CD4-positive, alpha-beta T cell treated with Interleukin-21 for 1 hour (primary cell): Measurements from ENCODE around the gene SPTAN1.
"Not testable (repeated sequence)": the region's sequence is repeated elsewhere in the genome, so short reads cannot be mapped to it uniquely, and the experiment has no call there.

Source experiments
- DNase-seq: peaks from one replicate; pipeline ENCODE4 v3.0.0-alpha.2; 2020

SPTAN1 gene

DNA sequence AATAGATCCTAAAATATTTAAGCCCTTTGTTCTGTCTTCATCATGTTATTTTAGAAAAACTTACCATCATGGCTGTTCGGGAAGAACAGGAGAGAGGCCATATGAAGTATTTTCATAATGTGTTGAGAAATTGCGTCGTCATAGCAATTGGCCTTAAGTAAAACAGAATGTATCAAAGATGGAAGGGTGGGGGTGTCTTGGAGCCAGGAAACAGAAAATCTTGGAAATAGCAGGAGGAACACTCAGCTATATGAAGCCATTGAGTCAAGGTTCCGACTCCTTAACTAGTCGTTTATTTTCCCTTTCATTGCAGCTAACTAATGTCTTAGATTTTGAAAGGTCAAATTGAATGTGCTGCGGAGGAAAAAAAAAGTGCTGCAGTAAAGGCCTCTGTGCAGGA, 1.3 kb downstream of the SPTAN1 start:
- DNase-seq, result no peak

DNA sequence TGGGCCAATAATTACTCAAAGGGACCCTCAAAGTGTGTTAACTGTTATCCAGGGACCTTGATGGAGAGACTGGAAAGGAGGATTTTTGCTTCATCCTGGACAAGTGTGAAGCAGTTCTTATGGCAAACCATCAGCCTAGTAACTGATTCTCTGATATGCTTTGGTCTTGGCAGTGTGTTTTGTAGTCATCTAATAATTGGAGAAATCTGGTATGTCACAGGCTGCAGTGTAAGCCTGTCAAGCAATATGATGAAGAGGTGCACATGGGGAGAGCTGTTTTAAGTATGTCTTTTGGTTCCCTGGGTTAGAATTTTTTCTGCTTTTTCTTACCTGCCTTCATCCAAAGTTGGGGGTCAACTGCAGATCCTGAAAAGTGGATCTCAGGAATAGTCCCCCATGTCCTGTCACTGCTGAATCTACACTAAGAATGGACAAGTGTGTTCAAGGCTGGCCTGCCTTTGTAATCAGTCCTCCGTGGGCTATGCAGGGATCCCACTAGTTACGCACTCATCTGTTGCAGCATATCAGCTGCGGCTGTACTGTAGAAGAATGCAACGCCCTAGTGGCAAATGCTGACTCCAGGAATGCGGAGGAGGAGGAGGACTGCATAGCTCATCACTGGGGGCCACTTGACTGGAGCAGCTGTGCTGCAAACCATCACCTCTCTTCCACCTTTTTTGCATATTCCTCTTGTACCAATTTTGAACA, 1.9 kb downstream of the SPTAN1 start:
- DNase-seq, result no peak

DNA sequence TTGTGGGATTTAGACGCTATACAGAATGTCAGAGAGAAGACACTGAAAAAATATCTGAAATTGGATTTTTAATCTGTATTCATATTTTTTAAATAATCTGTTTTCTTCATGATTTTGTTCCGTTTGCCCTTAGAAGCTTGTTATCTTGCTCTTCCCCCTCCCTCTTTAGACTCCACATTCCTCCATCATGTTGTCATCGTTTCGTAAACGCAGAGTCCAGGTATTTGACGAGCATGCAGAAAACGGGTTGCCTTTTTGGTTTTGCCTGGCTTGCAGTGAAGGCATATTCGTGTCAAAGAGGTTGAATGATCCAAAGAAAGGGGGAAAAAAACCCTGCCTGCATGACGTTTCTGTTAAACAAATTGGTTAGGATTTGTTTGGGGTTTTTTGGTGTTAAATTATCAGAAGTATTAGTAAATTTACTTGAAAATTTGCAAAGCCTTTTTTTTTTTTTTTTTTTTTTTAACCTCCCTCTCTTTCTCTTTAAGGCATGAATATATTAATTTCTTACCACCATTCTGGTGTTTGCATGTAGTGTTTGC, 2.9 kb downstream of the SPTAN1 start:
- no peak for DNase-seq

DNA sequence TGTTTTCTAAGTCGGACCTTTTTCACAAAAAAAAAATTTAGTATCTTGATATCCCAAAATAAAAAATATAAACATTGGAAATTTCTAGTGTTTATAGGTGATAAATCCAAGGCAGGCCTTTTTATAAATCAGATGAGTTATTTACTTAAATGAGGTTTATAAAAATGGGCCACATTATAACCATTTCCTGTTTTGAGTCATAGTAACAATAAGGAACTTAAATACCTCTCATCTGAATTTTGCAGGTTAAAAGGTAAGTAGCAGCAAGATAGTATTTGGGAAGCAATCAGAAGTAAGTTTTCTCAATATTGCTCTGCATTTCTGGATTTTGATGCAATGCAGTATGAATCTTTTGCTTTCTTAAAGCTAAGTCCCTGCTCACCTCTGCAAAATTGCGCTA, 3.9 kb downstream of the SPTAN1 start:
- no peak for DNase-seq

DNA sequence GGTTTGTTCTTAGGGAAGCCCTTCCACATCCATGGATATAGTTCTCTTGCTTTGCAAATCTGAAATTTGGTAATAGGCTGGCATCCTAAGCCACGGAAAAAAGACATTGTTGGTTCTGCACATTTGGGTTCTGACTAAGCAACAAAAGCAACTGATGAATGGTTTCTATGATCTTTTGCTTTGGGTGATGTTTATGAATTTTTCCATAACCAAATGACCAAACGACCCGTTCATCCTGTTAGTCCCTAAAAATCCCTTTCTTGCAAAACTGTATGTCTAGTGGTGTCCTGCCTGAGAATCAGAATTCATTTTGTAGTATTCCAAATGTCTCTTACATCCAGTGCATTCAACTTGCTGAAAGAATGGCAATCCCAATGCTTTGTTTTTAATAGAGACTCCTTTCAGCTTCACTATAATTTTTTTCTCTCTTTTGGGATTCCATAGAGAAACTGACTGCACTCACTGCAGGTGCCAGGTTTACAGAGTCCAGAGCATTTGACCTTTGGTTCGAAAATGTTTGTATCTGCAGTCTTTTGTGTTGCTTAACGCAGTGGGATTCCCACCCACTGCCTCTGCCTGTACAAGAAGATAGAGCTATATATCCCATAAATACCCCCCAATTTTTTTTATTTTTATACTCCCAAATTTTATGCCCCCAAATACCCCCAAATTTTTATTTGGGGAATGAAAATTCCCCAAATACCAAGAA, 4.7 kb downstream of the SPTAN1 start:
- no peak for DNase-seq

DNA sequence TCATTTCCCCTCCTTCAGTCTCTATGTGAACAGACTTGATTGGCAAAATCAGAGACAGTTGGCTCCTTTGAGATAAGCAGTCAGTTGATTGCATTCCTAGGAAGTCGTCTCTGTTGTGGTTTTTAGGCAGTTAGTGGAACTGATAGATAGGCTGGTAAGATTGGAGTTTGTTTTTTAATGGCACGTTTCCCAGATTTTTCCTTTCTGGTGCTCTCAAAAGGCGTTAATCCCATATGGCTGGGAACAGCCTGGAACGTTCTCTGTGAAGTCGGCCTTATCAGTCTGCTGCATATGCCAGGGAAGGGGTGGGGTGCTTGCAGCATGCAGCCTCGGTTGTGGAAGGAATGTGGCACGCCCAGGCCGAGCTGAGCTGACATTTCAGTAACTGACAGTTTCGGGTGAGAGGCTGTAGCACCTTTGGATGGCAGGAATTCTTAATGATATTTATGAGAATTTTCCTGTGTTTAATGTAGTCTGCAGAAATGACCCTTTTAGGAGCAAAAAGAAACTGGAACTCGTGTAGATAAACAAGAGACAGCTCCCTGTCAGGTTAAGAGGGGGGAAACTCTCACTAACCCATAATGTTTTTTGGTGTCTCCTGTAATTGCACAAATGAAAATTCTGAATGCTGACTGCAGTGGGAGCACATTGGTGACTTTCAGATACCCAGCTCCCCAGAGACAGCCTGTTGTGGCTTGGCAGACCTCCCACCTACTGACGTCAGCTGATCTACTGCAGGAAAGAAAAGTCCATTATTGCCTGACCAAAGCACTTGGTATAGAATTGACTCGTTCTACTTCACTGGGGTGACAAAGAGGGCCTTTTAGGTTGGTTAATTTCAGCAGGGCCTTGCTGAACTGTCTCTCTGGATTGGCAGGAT, 6.3 kb downstream of the SPTAN1 start:
- peak; percentile 42 for DNase-seq

DNA sequence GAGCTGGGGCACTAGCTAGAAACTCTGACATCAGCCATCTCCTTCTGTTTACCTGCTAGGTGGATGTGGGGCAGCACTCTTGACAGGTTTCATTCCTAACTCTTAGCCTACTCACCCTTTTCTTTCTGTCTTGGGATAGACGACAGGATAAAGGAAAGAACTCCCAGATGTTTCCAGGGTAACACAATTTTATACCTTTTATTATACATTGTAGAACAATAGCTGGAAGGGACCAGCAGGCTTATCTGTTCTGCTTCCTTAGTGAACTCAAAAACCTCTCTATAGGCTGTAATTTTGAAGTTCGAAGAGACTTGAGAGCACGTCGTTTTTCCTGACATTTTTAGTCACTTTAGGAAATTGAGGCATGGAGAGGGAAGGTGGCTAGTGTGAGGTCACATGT, 13.2 kb downstream of the SPTAN1 start:
- DNase-seq, result no peak

DNA sequence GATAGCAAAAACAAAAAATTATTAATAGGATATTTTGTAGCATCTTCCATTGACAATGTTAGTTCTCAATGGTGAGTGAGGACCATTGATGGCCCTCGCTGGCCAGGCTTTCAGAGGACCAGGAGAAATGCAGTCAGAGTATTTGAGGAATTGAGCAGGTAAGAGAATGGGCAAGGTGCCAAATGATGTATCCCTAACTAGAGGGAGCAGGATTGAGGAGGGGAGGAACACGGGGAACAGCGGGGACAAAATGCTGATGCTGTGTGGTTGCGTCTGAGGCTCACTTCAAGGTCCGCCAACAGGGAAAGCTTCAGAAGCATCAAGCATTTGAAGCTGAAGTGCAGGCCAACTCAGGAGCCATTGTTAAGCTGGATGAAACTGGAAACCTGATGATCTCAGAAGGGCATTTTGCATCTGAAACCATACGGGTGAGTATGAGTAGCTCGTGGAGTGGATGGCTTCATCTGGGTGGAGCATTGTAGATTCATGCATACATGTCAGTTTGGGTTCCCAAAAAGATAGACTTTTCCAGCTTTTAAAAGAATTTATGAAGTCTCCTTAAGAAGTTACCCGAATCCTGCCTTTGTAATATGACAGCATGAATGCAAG, 16.2 kb downstream of the SPTAN1 start:
- DNase-seq, result no peak

DNA sequence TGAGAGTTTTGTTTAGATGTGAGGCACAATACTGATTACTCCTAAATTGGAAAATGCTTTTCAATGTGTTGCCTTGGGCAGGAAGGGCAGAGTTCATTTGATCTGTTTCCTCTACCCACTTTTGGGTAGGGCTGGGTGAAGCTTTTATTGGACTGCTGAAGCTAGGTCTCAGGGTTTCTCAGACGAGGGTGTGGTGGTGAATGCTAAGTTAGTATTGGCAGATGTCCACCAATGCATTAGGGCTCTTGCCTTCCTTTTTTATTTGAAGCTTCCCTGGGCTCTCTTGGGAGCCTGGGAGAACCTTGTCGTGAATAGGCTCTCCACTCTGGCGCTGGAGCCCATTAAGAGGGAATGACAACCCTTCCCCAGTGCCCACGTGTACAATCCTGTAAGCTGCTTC, 23.1 kb downstream of the SPTAN1 start:
- no peak for DNase-seq

DNA sequence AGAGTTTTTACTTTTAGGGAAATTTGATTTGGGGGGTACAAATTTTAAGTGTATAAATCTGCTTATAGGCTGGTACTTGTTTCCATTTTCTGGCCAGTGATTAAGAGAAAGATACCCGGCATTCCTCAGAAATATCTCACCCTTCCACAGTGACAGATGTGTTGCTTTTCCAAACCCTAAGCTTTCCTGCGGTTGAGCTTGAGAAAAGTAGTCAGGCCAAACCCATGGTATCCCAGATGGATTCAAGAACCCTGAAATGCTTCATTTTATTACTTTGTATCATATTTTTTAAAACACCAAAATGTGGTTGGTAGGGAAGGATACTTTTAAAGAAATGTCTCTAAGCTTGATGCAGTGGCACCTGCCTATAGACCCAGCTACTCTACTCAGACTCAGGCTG, 23.5 kb downstream of the SPTAN1 start:
- DNase-seq, result no peak

DNA sequence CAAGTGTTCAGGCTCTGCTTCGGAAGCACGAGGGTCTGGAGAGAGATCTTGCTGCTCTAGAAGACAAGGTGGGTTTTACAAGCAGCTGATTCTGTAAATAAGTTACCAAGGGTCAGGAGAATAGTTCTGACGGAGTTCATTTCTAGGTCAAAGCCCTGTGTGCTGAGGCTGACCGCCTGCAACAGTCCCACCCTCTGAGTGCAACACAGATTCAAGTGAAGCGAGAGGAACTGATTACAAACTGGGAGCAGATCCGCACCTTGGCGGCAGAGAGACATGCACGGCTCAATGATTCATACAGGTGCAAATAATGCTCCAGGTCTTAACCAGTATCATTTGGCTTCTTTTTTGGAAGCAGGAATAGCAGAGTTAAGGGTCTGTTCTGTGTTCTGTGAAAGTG, 24.8 kb downstream of the SPTAN1 start:
- no peak for DNase-seq

DNA sequence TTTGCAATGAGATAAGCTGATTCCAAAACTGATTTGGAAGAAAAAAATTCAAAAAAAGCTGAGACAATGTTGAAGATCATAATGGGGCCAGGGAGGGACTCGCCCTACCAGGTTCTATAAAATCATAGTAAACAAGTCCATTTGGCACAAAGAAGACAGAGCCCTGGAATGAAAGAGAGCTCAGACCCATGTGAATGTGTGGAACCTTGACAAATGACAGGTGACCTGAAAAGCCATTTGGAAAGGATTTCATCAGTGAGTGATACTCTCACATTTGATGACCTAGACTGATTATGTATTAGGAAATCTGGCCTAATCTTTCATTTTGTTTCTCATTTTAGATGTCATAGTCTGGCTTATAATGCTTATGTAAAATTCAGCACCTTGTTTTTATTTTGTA, 26.8 kb downstream of the SPTAN1 start:
- DNase-seq, result no peak

DNA sequence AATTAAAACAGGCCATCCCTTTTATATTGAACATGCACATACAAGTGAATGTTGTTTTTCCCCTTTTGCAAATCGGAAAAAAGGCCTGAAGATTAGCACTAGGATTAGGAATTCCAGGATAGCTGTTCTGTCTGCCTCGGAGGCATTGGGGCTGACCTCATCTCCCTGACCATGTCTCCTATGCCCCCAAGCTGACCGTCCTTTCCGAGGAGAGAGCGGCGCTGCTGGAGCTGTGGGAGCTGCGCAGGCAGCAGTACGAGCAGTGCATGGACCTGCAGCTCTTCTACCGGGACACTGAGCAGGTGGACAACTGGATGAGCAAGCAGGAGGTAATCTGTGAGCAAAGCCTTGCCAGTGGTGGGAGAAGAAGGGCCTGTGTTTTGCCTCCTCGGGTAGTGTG, 28.3 kb downstream of the SPTAN1 start:
- DNase-seq, result no peak

DNA sequence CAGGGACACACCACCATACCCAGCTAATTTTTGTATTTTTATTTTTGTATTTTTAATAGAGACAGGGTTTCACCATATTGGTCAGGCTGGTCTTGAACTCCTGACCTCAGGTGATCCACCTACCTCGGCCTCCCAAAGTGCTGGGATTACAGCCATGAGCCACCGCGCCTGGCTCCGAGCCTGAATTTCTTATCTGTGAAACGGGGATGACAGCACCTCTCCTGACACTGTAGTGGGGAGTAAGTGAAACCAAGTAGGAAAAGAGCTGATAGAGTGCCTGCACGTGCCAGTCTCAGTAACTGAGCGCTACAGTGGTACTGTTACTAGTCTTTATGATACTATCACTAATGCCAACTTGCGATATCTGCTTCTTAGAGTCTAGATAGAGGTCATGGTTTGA, 32.8 kb downstream of the SPTAN1 start:
- DNase-seq, result not testable (repeated sequence)

DNA sequence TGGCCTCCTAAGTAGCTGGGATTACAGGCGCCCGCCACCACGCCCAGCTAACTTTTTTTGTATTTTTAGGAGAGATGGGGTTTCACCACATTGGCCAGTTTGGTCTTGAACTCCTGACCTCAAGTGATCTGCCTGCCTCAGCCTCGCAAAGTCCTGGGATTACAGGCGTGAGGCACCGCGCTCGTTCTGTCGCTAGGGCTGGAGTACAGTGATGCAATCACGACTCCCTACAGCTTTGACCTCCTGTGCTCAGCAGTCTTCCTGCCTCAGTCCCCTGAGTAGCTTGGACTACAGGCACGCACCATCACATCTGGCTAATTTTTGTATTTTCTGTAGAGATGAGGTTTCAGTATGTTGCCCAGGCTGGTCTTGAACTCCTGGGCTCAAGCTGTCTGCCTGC, 34.5 kb downstream of the SPTAN1 start:
- not testable (repeated sequence) for DNase-seq

DNA sequence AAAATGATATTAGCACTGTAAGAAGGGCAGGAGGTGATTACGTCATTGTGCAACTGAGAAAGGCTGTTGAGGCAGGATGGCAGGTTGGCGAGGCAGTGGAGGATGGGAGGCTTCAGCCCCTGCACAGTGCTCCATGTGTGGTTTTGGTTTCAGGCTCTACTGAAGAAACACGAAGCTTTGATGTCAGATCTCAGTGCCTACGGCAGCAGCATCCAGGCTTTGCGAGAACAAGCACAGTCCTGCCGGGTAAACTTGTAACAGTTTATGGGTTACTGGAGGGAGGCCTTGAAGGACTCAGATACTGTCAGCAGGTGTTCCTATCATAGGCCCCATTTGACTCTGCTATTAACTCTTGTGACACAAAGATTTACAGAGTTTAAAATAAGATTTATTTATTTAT, 35.1 kb downstream of the SPTAN1 start:
- peak; percentile 41 for DNase-seq

DNA sequence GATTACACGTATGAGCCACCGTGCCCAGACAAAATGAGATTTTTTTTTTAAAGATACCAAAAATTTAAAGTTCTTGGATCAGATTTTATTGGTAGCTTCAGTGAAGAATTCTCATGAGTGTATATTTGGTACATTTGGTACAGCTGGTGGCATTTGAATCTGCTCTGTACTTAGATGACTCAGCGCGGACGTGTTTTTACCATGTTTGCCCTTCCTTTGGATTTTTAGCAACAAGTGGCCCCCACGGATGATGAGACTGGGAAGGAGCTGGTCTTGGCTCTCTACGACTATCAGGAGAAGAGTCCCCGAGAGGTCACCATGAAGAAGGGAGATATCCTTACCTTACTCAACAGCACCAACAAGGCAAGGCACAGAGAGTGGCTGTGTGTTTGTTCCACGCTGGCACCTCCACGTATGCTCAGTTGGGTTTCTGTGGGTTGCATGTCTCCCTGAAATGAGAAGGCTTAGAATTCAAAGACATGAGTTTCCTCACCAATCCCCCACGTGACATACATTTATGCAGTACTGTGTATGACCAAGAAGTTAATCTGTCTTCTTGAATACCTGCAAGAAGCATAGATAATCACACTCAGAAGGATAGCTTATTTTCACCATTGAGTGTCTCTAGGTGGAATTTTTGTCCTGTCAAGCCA, 36.3 kb downstream of the SPTAN1 start:
- DNase-seq, result no peak

DNA sequence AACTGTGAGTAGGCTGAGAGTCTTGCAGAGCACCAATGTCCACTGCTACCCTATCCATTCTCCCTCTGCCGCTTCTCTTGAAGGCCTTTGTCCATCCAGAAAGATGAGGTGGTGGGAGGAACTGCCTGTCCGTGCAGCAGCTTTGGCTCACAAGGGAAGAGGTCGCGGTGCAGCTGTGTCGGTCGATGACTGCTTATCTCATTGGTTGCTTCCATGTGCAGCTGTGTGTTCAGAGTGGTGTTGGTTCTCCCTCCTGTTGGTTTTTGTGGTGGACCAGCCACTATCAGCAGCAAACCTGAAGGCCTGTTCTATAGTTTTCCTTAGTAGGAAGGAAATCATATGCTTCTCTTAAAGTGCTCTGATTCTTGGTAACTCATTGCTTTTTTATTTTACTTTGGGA, 40.7 kb downstream of the SPTAN1 start:
- DNase-seq, result no peak

DNA sequence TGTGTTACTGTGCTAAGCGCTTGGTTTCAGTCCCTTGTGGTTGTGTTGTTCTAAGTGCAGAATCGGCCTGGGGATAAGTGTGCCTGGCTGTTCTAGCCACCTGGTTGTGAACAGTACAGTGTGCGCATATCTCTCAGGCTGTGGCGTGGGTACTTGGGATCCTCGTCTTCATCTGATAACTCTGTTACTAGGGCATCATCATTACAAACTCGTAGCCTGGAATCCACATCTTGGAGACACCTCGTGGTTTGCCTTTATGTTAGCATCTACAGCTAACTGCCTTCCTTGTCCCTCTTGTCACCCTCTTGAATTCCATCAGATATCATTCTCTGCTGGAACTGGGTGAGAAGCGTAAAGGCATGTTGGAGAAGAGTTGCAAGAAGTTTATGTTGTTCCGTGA, 41.5 kb downstream of the SPTAN1 start:
- DNase-seq, result no peak

DNA sequence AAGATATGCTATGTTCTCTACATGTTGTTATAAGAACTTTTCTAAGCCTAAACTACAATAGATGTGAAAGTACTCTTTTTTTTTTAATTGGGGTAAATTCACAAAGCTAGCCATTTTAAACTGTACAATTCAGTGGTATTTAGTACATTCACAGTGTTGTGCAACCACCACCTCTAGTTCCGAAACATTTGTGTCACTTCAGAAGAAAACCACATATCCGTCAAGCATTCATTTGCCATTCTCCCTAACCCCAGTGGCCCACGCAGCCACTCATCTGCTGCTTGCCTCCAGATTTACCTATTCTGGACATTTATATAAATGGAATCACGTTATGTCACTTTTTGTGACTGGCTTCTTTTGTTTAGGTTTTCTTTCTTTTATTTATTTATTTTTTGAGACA, 43.1 kb downstream of the SPTAN1 start:
- DNase-seq, result no peak

DNA sequence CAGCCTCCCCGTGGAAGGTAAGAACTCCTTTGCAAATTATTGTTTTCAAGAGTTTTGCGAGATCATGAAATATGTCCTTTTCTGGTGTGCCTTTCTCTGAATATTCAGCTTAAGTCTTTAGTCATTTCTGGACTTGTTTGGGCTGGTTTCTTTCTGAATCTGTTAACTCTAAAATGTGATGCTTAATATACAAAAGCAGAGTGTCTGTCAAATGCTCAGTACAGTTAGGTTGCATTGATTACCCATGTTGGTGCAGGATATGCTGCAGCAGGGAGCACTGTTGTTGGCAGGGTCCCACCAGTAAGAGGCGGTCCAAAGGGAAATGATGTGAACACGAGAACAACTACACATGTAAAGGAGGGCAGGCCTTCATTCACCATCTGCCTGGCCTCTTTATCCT, 47.7 kb downstream of the SPTAN1 start:
- DNase-seq, result no peak

DNA sequence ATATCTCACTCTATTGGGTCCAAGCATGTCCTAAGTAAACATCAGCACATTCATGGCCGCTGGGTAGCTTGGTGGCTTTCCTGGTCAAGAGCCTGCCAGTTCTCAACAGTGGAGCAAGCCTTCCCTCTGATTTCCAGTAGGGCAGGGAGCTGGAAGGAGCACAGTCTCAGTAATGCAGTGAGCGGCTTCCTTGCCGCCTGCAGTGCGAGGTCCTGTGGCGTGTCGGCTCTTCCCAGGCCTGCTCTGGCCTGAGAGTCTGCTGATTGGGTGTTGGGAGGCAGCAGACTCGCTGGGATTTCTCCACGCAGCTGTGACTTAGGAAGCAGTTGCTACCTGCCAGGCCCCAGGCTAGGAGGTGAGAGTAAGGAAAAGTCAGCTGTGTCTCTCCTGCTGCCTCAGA, 51.3 kb downstream of the SPTAN1 start:
- DNase-seq, result no peak
